NCI-H1417 (cell line): ENCODE data around the gene MAPK10.

ENCODE experiments used
- DNase-seq, 3 experiments: peaks; one replicate each; lab custom pipeline; 2025; lab: John Stamatoyannopoulos, UW

MAPK10 gene

DNA sequence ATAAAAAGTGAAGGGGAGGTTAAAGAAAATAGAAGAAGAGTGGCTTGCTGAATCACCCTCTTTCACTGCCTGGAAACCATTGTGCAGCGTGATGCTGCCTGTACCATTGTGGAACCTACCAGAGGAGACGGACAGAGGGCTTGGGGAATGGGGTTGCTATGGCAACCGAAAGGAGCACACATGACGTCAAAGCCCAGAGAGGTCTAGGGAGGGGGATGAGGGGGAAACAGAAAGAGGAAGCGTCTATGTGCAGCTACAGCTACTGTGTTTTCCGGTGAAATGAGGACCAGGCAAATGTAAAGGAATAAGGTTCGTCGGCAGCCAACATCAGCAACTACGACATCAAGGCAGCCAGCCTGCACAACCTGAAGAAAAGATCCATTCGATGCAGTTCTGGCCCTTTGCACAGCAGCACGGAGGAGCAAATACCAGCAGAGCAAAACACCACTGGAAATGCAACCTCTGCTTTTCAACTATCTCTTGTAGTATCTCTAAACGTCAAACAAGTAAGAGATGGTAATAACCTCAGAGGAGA lies at the start of gene MAPK10:
Gene MAPK10, minus strand, starts transcription at position 110 of the 535 bp plus-strand sequence.
- DNase-seq = peak; percentile 20 to 98 (median 89)

DNA sequence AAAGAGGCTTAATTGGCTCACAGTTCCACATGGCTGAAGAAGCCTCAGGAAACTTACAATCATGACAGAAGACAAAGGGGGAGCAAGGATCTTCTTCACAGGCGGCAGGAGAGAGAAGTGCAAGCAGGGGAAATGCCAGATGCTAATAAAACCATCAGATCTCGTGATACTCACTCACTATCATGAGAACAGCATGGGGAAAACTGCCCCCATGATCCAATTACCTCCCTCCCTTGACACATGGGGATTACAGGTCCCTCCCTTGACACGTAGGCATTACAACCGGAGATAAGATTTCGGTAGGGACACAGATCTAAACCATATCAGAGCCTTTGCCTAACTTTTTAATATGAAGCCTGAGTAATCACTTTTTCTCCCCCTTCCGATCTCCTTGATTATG lies 43.7 kb upstream of the MAPK10 start:
- no peak for DNase-seq

DNA sequence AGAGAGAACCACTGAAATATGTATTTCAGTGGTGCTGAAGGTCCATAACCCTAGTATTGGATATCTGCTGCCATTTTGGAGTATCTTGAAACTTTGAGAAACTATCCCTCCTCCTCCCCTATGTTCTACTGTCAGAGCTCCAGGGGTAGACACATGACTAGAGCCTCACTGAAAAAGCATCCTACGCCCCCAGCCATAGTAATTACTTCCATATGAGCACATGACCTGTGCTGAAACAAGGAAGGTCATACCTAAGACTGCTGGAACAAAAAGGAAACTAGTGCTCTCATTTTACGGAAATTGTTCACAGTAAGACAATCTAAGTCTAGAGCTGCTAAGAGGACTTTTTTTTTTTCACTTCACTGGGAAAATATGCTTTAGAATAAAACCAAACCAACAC lies 42.0 kb upstream of the MAPK10 start:
- DNase-seq = no peak

DNA sequence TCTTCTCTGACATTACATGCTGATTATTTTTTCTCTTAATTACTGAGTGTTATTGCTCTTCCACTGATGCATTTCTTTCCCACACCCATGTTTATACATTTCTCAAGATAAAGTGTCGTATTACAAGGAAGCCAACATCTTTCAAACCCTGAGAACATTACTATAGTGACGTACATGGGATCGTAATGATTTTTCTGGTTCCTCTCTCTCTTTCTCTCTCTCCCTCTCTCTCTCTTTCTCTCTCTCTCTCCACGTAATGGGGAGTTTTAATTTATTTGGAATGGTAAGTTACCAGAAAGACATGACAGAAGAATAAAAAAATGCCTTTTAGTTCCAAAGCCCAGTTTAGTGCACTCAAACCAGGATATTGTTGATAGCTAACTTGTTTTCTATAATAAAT lies 40.4 kb upstream of the MAPK10 start:
- no peak for DNase-seq

DNA sequence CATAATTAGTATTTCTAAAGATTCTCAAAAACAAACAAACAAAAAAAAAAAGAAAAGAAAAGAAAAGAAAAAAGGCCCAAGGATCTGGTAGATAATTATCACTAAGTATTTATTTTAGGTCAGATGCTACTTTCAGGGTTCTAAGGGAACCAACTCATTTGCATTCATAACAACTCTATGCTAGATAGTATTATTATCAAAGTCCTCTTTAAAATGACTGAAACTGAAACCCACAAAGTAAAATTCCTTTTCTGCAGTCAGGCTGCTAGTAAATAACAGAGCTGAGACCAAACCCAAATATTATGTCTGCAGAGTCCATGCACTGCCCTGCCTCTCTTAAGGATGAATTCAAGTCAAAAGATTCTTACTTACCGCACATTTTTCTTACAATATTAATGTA lies 38.3 kb upstream of the MAPK10 start:
- no peak for DNase-seq

DNA sequence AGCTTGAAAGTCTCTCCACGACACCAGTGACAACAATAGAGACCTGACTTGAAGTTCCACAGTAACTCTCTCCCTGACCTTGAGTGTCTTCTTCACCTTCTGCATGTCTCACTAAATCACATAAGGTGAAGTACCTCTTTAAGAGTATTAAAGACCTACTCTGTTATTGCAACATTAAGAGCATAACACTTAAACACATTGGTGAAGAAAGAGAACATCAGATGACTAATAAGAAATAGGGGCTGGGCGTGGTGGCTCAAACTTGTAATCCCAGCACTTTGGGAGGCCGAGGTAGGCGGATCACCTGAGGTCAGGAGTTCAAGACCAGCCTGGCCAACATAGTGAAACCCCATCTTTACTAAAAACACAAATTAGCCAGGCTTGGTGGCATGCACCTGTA lies 33.9 kb upstream of the MAPK10 start:
- DNase-seq = no peak

DNA sequence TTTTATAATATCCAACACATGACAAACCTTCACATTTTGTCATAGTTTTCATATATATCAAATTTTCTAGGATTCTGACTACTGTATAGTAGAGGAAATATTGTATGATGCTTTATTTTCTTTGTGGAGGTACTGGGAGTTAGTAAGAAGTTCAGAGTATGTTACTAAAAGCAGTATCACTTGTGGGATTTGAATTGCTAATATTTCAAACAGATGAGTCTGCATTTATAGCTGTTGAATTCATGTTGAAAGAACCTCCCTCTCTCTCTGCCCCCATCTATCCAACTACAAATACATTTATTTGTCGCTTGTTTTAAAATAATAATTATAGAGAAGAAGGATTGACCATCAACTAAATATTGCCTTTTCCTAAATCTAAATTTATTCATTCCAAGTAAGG lies 29.8 kb upstream of the MAPK10 start:
- no peak for DNase-seq

DNA sequence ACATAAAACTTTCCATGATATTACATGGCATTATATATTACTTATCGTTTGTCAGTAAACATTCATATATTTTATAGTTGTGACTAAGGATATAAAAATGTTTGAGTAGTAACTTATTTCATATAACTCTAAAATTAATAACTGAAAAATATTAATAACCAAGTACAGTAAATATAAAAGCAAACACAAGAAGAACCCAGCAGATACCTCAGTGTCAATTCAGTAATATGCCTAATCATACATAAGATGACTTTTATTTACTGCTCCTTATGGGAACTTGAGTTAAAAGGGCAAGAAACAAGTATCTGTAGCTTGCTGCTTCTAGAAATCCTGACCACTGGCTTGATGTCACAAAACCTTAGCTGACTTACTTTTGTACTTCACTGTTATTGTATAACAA lies 28.4 kb upstream of the MAPK10 start:
- no peak for DNase-seq

DNA sequence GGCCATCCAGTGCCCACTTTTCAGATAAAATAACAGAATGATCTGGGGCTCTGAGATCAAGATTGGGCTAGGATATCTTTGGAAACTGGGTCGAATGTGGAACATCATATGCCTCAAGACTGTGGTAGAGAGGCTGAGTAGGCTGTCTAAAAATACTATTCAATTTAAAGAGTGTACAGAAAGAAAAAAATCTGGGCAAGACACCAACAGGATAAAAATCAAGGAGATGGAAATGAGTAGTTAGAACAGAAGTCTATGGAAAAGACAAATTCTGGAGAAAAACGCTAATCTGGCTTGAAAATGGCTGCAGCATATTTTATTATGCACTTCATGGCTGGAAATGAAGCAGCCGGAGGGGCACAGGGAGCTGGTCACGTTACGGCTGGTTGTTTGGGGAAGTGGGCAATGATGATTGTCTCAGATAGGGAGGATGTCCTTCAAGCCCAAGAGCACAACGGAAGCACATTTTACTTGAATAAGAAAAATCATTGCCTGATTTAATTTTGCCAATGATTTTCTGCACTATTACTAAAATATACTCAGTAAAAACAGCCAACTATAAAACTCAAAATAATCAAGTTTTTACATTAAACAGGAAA lies 27.1 kb upstream of the MAPK10 start:
- no peak for DNase-seq

DNA sequence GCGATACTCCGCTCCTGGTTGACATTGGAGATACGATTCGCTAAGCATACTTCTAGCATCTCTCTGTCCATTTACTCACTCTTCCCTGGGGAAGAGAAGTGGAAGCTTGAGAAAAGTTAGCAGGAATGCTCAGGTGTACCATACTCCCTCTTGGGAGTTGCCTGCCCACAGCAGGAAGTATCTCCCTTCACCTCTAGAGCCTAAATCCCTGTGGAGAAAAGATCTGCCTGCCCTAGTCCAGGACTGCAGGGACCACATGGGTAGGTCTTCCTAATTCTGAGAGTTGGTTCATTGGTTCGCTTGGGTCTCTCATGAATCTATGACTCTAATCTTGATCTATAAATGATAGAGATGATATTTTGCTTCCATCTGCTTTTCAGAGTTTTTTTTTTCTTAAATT lies 26.3 kb upstream of the MAPK10 start:
- no peak for DNase-seq

DNA sequence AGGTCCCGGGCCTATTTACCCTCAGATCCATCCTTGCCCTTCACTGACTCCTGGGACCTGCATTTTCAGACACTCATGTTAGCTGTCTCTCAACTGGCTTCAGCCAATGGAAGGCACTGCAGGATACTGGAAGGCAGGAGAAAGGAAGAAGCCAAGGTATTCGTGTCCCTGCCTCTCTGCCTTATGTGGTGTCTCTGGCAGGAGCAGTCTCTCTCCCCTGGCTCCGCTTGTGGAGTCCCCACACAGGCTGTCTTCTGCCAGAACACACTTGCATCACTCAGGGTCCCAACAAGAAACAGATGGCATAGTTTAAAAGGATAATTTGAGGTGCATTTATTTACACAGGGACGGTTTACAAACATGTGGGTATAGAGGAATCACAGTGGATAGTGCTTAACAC lies 21.6 kb upstream of the MAPK10 start:
- no peak for DNase-seq

DNA sequence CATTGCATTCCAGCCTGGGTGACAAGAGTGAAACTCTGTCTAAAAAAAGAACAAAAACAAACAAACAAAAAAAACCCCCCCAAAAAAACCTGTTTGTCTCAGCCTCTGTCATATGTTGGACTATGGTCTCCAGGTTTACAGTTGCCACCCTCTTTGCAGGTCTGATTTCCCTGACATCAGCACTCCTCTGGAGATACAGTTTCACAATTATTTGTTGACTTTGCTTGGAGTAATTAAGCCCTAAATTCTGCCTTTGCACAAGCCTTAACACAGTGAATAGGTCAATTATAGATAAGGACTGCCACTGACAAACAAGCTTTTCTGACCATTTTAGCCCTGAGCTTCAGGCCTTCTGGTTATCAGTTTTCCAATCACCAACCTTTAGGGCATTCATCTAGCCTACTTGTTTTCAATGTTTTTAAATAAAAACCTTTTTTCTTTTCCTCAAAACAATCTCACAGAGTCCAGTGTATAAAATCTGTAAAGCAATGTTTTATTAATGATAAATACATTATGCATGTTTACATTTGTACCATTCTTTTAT lies 20.4 kb upstream of the MAPK10 start:
- peak in 2 of 3 experiments; percentile 41 to 91 for DNase-seq

DNA sequence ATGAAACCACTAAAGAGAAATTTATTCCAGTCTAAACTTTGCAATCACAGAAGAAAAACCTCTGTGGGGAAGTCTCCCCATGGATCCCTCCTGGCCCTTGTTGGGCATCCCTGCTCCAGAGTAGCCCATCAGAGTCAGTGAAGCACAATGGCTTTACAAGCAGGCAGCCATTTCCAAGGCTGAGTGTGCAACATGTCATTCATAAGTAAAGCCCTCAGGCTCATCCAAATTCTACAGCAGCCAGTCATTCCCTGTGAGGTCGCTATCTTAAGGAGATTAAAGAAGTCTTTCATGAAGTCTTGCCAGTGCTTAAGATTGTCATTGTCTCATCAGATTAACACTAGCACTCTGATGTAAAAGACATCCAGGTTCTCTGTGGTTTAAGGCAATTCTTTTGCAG lies 17.0 kb upstream of the MAPK10 start:
- DNase-seq = no peak

DNA sequence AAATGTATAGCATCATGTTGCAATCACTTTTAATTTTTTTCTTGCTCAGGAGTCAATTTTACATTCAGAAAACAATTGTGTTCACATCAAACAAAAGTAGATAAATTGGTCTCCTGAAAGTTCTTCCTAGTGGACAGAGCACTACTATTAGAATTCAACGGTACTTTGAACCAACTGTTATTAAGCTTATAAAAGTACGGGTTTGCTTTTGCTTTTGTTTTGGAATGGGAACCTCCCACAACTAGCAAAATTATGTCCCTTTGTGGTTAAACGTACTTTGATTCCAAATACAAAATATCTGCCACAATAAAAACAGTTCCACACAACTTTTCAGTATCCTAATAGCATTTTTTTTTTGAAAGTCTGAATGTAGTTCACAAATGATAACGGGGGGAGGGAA lies 8.6 kb upstream of the MAPK10 start:
- DNase-seq = no peak

DNA sequence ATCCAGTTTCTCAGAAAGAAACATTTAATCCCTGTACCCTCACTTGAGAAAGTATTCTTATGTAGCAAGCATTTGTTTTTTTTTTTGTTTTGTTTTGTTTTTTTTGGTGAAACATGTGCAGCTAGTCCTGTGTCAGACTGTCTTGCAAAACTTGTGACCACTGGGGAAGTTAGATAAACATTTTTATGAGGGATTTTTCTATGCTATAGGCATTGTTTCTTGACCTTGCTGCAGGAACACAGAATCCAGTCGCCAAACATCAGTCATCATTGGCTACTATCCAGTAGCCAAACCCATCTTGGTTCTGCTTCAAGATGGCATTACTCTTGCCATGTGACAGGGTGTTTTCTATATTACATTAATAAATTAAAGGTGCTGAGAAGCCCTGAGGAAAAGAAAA lies 7.7 kb upstream of the MAPK10 start:
- DNase-seq = no peak

DNA sequence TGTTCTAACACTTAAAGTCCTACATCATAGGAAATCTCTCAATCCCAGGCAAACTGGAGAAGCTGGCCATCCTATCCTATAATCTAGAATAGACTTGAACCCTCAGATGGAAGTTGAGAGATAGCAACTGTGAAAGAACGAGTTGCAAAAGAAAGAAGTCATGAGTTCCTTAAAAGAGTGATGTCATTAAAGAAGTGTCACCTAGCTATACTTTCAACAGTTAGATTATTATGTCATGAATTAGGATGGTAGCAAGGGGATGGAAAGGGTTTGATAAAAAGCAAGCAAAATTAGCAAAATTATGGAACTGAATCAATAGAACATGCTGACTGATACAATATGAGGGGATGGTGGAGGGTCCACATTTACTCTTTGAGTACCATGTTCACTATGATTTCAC lies 7.1 kb upstream of the MAPK10 start:
- no peak for DNase-seq

DNA sequence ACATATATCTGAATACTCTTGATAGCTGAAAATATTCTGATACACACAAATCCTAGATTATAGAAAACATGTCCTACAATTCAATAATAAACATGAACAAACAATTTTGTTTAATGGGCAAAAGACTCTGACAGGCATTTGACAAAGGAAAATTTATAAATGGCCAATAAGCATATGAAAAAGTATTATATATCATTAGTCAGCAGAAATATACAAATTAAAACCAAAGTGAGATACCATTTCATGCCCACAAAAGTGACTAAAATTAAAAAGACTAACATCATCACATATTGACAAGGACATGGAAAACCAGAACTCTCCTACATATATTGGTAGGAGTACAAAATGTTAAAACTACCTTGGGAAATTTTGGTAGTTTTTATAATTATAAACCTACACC lies 2.7 kb upstream of the MAPK10 start:
- DNase-seq = no peak

DNA sequence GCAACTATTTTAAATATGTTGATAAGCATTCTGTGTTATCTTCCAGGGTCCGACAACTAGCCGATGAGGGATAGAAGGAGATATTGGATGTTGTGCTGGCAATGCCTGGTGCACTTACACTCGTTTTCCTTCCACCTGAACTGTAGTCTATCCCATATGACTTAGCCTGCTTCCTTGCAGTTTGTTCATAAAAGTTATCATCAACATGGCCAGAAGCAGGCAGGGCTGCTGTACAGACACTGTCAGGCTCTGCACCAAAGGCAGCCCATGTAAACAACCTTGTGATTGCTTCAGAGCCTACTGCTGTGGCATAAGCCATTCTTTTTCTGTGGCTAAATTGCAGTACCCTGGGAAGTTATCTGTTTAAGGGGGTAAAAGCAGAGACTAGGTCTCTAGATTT lies 1.6 kb downstream of the MAPK10 start:
- peak in 1 of 3 experiments; percentile 36 for DNase-seq

DNA sequence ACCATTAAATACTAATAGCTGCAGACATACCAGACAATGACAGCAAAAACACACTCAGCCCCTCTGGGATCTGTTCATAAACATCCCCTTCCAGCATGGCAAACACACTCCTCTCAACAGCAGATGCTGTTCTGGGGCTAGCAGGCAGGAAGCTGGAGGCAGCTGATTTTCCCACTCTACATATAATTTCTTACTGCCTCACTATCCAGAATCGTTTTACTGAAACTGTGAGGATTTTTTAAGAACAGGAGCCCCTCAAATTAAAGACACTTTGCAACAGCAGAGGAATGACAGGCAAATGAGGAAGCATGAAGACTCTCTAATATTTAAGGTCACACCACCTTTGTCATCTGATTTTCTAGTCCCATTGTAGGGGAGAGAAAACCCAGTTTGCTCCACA lies 2.2 kb downstream of the MAPK10 start:
- peak in 1 of 3 experiments; percentile 64 for DNase-seq

DNA sequence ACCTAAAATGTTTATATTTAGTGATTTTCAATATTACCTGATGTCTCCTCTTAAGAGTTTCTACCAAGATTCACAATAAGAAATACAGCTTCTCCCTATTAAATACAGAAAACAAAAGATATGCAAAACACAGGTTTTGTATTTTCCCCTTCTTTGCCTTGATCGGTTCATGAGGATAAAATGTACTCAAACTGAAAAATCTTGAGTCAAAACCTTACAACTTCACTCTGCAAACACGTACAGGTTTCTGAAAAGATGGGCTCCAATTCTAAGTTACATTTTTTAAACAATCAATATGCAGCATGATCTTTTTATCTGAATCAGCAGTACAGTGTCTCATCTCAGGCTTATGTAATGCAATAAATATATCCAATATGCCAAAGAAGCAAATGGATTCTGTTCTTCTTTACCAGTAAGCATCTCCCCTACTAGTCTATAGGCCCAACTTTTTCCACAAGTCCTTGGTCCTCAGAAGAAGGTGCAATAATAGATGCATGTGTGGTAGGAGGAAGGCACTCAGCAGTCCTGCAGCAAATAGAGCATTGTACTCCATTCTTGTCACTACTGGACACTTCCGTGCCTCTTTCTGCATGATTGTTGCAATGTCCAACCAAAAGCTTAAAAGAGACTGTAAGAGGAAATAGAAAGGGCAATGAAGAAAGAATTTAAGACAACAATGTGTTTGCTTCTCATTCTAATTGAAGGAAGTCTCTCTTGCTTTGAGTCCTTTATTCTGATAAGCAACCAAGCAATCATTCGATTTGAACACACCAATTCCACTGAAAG lies 3.2 kb downstream of the MAPK10 start:
- peak in 1 of 3 experiments; percentile 37 for DNase-seq

DNA sequence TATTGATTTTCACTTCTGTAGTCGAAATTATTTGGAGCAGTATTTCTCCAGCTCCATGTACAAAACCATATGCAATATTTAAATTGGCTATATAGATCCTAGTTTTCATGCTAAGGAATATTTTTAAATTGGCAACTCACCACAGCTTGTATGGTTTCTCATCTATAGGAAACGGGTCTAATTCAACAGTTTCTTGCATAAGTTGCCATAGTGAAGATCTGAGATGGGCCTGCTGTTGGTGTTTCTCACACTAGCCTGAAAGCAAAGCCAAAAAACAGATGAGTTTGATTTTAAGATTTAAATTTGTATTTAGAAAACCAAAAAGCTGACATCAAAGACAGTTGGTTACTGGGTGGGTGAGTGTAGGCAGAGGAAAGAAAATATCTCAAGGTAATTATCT lies 5.5 kb downstream of the MAPK10 start:
- DNase-seq = no peak

DNA sequence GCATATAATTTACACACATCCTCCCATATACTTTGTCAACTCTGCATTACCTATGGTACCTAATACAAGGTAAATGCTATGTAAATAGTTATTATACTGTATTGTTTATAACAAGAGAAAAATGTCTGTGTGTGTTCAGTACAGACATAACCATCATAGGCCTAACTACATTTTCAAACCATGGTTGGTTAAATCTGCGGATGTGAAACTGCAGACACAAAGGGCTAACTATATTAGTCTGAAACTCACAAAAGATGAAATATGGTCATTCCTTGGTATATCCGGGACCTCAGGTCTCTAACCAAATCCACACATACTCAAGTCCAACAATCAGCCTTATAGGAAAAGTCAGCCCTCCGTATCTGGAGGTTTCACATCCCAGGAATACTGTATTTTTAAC lies 13.5 kb downstream of the MAPK10 start:
- peak in 1 of 3 experiments; percentile 4 for DNase-seq

DNA sequence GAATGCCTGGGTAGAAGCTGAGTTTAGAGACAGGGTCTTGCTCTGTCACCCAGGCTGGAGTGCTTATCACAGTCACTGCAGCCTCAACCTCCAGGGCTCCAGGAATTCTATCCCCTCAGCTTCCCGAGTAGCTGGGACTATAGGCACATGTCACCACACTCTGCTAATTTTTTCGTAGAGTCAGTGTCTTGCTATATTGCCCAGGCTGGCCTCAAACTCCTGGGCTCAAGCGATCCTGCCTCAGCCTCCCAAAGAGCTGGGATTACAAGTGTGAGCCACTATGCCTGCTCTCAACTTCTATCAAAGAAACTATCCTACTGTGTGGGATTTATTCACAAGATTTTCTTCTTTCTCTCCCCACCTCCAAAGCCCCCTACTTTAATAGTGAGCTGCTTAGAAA lies 15.7 kb downstream of the MAPK10 start:
- DNase-seq = no peak
